ENCODE measurements around the gene LAMTOR1.
"Not testable (repeated sequence)": the region's sequence is repeated elsewhere in the genome, so short reads cannot be mapped to it uniquely, and the experiment has no call there.

LAMTOR1 gene

GRCh38 chr11:72140661-72141060, 37.6 kb upstream of the LAMTOR1 start:
- Histone ChIP-seq H3K4me3 (ENCODE audit: insufficient read length, low read depth) (no peak overlapping the region), H3K36me3 (ENCODE audit: insufficient read depth, insufficient read length, low read length) (no peaks in the 10 kb centered on the region), H3K9ac (ENCODE audit: insufficient read length, low read depth) (no peak overlapping the region), H3K4me1 (ENCODE audit: insufficient read depth, insufficient read length) (peaks cover 2% of the 10 kb centered on the region), H3K9me3 (ENCODE audit: insufficient read depth, low read length) (no peaks in the 10 kb centered on the region), H3K27me3 (ENCODE audit: insufficient read depth, insufficient read length) (no peaks in the 10 kb centered on the region)
- TF ChIP-seq YY1 (IDR thresholded peaks at IDR 0.05; ENCODE audit: insufficient read depth, insufficient read length) (no peak), ZNF274 (IDR thresholded peaks at IDR 0.05; ENCODE audit: low read depth, low read length) (no peak), SUZ12 (IDR thresholded peaks at IDR 0.05; ENCODE audit: extremely low read depth, insufficient read depth, insufficient read length) (no peak)
- no peak for DNase-seq (ENCODE audit: low read depth, low spot score)

- Histone ChIP-seq H3K4me3 (ENCODE audit: insufficient read length, low read depth) (no peak overlapping the region), H3K36me3 (ENCODE audit: insufficient read depth, insufficient read length, low read length) (no peaks in the 10 kb centered on the region), H3K9ac (ENCODE audit: insufficient read length, low read depth) (no peak overlapping the region), H3K27me3 (ENCODE audit: insufficient read depth, insufficient read length) (no peaks in the 10 kb centered on the region), H3K4me1 (ENCODE audit: insufficient read depth, insufficient read length) (peaks cover 4% of the 10 kb centered on the region), H3K9me3 (ENCODE audit: insufficient read depth, low read length) (no peaks in the 10 kb centered on the region)
- no peak for TF ChIP-seq ZNF274 (IDR thresholded peaks at IDR 0.05; ENCODE audit: low read depth, low read length)
- TF ChIP-seq YY1 (IDR thresholded peaks at IDR 0.05; ENCODE audit: insufficient read depth, insufficient read length), result no peak
- TF ChIP-seq SUZ12 (IDR thresholded peaks at IDR 0.05; ENCODE audit: extremely low read depth, insufficient read depth, insufficient read length), result no peak
- no peak for DNase-seq (ENCODE audit: low read depth, low spot score)
Observed at GRCh38 chr11:72139500-72139899, 36.4 kb upstream of the LAMTOR1 start.

- Histone ChIP-seq H3K9me3 (ENCODE audit: insufficient read depth, low read length) (no peaks in the 10 kb centered on the region), H3K9ac (ENCODE audit: insufficient read length, low read depth) (no peak overlapping the region), H3K4me1 (ENCODE audit: insufficient read depth, insufficient read length) (peaks cover 4% of the 10 kb centered on the region), H3K36me3 (ENCODE audit: insufficient read depth, insufficient read length, low read length) (no peaks in the 10 kb centered on the region), H3K27me3 (ENCODE audit: insufficient read depth, insufficient read length) (no peaks in the 10 kb centered on the region), H3K4me3 (ENCODE audit: insufficient read length, low read depth) (no peak overlapping the region)
- no peak for TF ChIP-seq ZNF274 (IDR thresholded peaks at IDR 0.05; ENCODE audit: low read depth, low read length)
- DNase-seq (ENCODE audit: low read depth, low spot score), result no peak
Observed at GRCh38 chr11:72138821-72139390, 35.8 kb upstream of the LAMTOR1 start.

GRCh38 chr11:72136684-72137262, 33.7 kb upstream of the LAMTOR1 start:
- Histone ChIP-seq H3K9ac (ENCODE audit: insufficient read length, low read depth) (no peak overlapping the region), H3K9me3 (ENCODE audit: insufficient read depth, low read length) (no peaks in the 10 kb centered on the region), H3K4me3 (ENCODE audit: insufficient read length, low read depth) (no peak overlapping the region), H3K27me3 (ENCODE audit: insufficient read depth, insufficient read length) (no peaks in the 10 kb centered on the region), H3K4me1 (ENCODE audit: insufficient read depth, insufficient read length) (peaks cover 4% of the 10 kb centered on the region), H3K36me3 (ENCODE audit: insufficient read depth, insufficient read length, low read length) (no peaks in the 10 kb centered on the region)
- no peak for DNase-seq (ENCODE audit: low read depth, low spot score)
- TF ChIP-seq YY1 (IDR thresholded peaks at IDR 0.05; ENCODE audit: insufficient read depth, insufficient read length) (no peak), SUZ12 (IDR thresholded peaks at IDR 0.05; ENCODE audit: extremely low read depth, insufficient read depth, insufficient read length) (no peak), ZNF274 (IDR thresholded peaks at IDR 0.05; ENCODE audit: low read depth, low read length) (no peak)

- no peak overlapping the region for H3K4me3 ChIP-seq (ENCODE audit: insufficient read length, low read depth)
- DNase-seq (ENCODE audit: low read depth, low spot score), result no peak
- no peaks in the 10 kb centered on the region for H3K36me3 ChIP-seq (ENCODE audit: insufficient read depth, insufficient read length, low read length)
- H3K9ac ChIP-seq (ENCODE audit: insufficient read length, low read depth), result no peak overlapping the region
- no peaks in the 10 kb centered on the region for H3K27me3 ChIP-seq (ENCODE audit: insufficient read depth, insufficient read length)
- TF ChIP-seq ZNF274 (IDR thresholded peaks at IDR 0.05; ENCODE audit: low read depth, low read length), result no peak
- no peak for TF ChIP-seq SUZ12 (IDR thresholded peaks at IDR 0.05; ENCODE audit: extremely low read depth, insufficient read depth, insufficient read length)
- TF ChIP-seq YY1 (IDR thresholded peaks at IDR 0.05; ENCODE audit: insufficient read depth, insufficient read length), result no peak
- peaks cover 4% of the 10 kb centered on the region for H3K4me1 ChIP-seq (ENCODE audit: insufficient read depth, insufficient read length)
- H3K9me3 ChIP-seq (ENCODE audit: insufficient read depth, low read length), result no peaks in the 10 kb centered on the region
Observed at GRCh38 chr11:72135891-72136683, 33.0 kb upstream of the LAMTOR1 start.

- H3K9ac ChIP-seq (ENCODE audit: insufficient read length, low read depth); H3K4me3 ChIP-seq (ENCODE audit: insufficient read length, low read depth); H3K36me3 ChIP-seq (ENCODE audit: insufficient read depth, insufficient read length, low read length); H3K4me1 ChIP-seq (ENCODE audit: insufficient read depth, insufficient read length); H3K9me3 ChIP-seq (ENCODE audit: insufficient read depth, low read length); DNase-seq (ENCODE audit: low read depth, low spot score); H3K27me3 ChIP-seq (ENCODE audit: insufficient read depth, insufficient read length): not testable (repeated sequence)
Observed at GRCh38 chr11:72135473-72135872, 32.4 kb upstream of the LAMTOR1 start, which contains the start of gene FOLR3. Gene FOLR3 (plus strand): TSS chr11:72135725. CDS start chr11:72135953, 228 bp downstream.

DNA sequence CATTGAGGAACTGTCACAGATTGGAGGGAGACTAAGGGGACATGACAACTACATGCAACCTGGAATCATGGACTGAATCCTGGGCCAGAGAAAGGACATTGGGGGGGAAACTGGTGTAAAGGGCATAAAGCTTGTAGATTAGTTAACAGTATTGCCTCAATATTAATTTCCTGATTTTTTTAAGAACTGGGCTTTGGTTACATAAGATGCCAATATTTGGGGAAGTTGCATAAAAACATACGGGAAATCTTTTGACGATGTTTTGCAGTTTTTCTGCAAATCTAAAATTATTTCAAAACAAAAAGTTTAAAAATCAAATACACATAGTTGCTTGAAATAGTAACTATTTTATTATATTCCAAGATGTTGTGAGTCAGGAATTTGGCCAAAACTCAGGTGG, 29.5 kb upstream of the LAMTOR1 start:
- Histone ChIP-seq H3K9ac (ENCODE audit: insufficient read length, low read depth) (no peak overlapping the region), H3K4me1 (ENCODE audit: insufficient read depth, insufficient read length) (peaks cover 4% of the 10 kb centered on the region), H3K4me3 (ENCODE audit: insufficient read length, low read depth) (no peak overlapping the region), H3K27me3 (ENCODE audit: insufficient read depth, insufficient read length) (no peaks in the 10 kb centered on the region), H3K9me3 (ENCODE audit: insufficient read depth, low read length) (peaks cover 19% of the 10 kb centered on the region), H3K36me3 (ENCODE audit: insufficient read depth, insufficient read length, low read length) (no peaks in the 10 kb centered on the region)
- TF ChIP-seq SUZ12 (IDR thresholded peaks at IDR 0.05; ENCODE audit: extremely low read depth, insufficient read depth, insufficient read length), result no peak
- TF ChIP-seq ZNF274 (IDR thresholded peaks at IDR 0.05; ENCODE audit: low read depth, low read length), result no peak
- no peak for TF ChIP-seq YY1 (IDR thresholded peaks at IDR 0.05; ENCODE audit: insufficient read depth, insufficient read length)
- DNase-seq (ENCODE audit: low read depth, low spot score), result no peak
